Fibroblast of lung (primary cell): ENCODE data around the gene PSMD1. TPM values are rescaled to one million over a fixed set of nuclear protein-coding genes. Genes with fewer than 3 reads are reported as not detected.
"Not testable (repeated sequence)": the region's sequence is repeated elsewhere in the genome, so short reads cannot be mapped to it uniquely, and the experiment has no call there.

ENCODE experiments used
- DNase-seq, 2 donors: peaks; one replicate each; pipeline versions ENCODE4 v3.0.0 to v3.0.0-alpha.2; 2010; ENCODE audit warnings: low read depth in 2 of 2
- H2AFZ ChIP-seq: 2 replicates; pipeline ENCODE4 v1.5.1; 2012; ENCODE audit warnings: low read length, control low read depth, inconsistent platforms
- H3K27ac ChIP-seq: 2 replicates; pipeline ENCODE4 v1.5.1; 2011; ENCODE audit warnings: low read length, control low read depth; ENCODE audit not compliant: insufficient read depth
- H3K27me3 ChIP-seq: 2 replicates; pipeline ENCODE4 v1.5.1; 2011; ENCODE audit warnings: mild to moderate bottlenecking, low read length; ENCODE audit not compliant: control insufficient read depth, insufficient read depth
- H3K36me3 ChIP-seq: 2 replicates; pipeline ENCODE4 v1.5.1; 2011; ENCODE audit warnings: low read length; ENCODE audit not compliant: control insufficient read depth, insufficient read depth
- H3K4me1 ChIP-seq: 2 replicates; pipeline ENCODE4 v1.5.1; 2011; ENCODE audit warnings: low read length; ENCODE audit not compliant: control insufficient read depth, insufficient read depth; ENCODE audit errors: extremely low read depth
- H3K4me2 ChIP-seq: 2 replicates; pipeline ENCODE4 v1.5.1; 2011; ENCODE audit warnings: low read length, control low read depth; ENCODE audit not compliant: insufficient read depth; ENCODE audit errors: extremely low read depth
- H3K4me3 ChIP-seq, 4 experiments: fragments of 200-600 bp in 1 of 4; sonication (generic) in 1 of 4; replicated peaks in 1 of 4; 2 replicates each; pipeline ENCODE4 v1.5.1; 2011 to 2016; ENCODE audit warnings: low read length in 4 of 4, low read depth in 3 of 4, mild to moderate bottlenecking in 3 of 4, control low read depth in 2 of 4, inconsistent platforms in 1 of 4, mixed read lengths in 1 of 4; ENCODE audit not compliant: insufficient read depth in 1 of 4; ENCODE audit errors: control extremely low read depth in 1 of 4
- H3K79me2 ChIP-seq: 2 replicates; pipeline ENCODE4 v1.5.1; 2012; ENCODE audit warnings: mild to moderate bottlenecking, low read length, inconsistent platforms; ENCODE audit not compliant: control insufficient read depth, insufficient read depth
- H3K9ac ChIP-seq: 2 replicates; pipeline ENCODE4 v1.5.1; 2011; ENCODE audit warnings: mild to moderate bottlenecking, low read length, control low read depth; ENCODE audit not compliant: insufficient read depth
- H3K9me3 ChIP-seq: 2 replicates; pipeline ENCODE4 v1.5.1; 2012; ENCODE audit warnings: low read depth, low read length; ENCODE audit not compliant: control insufficient read depth, insufficient read depth
- H4K20me1 ChIP-seq: 2 replicates; pipeline ENCODE4 v1.5.1; 2011; ENCODE audit warnings: low read length; ENCODE audit not compliant: control insufficient read depth, insufficient read depth; ENCODE audit errors: extremely low read depth
- CTCF ChIP-seq, 2 donors: IDR thresholded peaks in 1 of 2; conservative IDR thresholded peaks in 1 of 2; 1 replicate in 1 of 2; 2 replicates in 1 of 2; pipeline ENCODE4 v1.5.1; 2011 to 2012; ENCODE audit warnings: low read length in 2 of 2, control low read depth in 1 of 2, inconsistent platforms in 1 of 2, low read depth in 1 of 2, mild to moderate bottlenecking in 1 of 2
- EZH2 ChIP-seq: IDR thresholded peaks from 2 replicates; pipeline ENCODE4 v1.5.1; 2012; ENCODE audit warnings: low read length, control low read depth, mild to moderate bottlenecking; ENCODE audit errors: missing control alignments
- polyA plus RNA-seq, 2 donors: library from polyadenylated mRNA; depleted of rRNA in 1 of 2; stranded (reverse) in 1 of 2; unstranded in 1 of 2; fragments of >200 nt; gene quantifications; 2 replicates each; pipeline ENCODE4 v1.2.1, GENCODE V29; 2011 to 2012; ENCODE audit warnings: missing spikeins in 1 of 2
- total RNA-seq: library from RNA; depleted of rRNA; stranded (reverse); fragments of >200 nt; gene quantifications from 2 replicates; pipeline ENCODE4 v1.2.1, GENCODE V29; 2014

PSMD1 gene
- total and polyA plus RNA-seq, 2 donors (not counting 1 experiment from before 2014, with no cell fraction given): 125 to 144 TPM

GRCh38 chr2:231139796-231140195 lies 83.1 kb downstream of the PSMD1 start:
- Histone ChIP-seq H3K36me3 (no peaks in the 10 kb centered on the region), H3K4me1 (peaks cover 7% of the 10 kb centered on the region), H3K9ac (no peak overlapping the region), H3K4me2 (no peak overlapping the region), H4K20me1 (no peaks in the 10 kb centered on the region), H2AFZ (no peak overlapping the region), H3K27ac (no peak overlapping the region), H3K79me2 (no peaks in the 10 kb centered on the region), H3K9me3 (no peaks in the 10 kb centered on the region), H3K27me3 (no peaks in the 10 kb centered on the region), H3K4me3 (no peak overlapping the region)
- no peak for TF ChIP-seq EZH2
- TF ChIP-seq CTCF (conservative IDR thresholded peaks at IDR 0.05 in 1 of 2, IDR thresholded peaks at IDR 0.05 in 1 of 2; ENCODE audit: low read depth in 1 of 2, low read length in 2 of 2): no peak
- DNase-seq: no peak

- H3K9me3 ChIP-seq, H3K4me3 ChIP-seq, H3K27me3 ChIP-seq, H2AFZ ChIP-seq, H3K36me3 ChIP-seq, H3K79me2 ChIP-seq, H4K20me1 ChIP-seq, H3K9ac ChIP-seq, H3K4me1 ChIP-seq, H3K4me2 ChIP-seq, H3K27ac ChIP-seq, DNase-seq: not testable (repeated sequence)
Observed at GRCh38 chr2:231140808-231141207, 84.1 kb downstream of the PSMD1 start.

GRCh38 chr2:231144896-231145295 lies 88.2 kb downstream of the PSMD1 start:
- Histone ChIP-seq H3K4me2 (no peak overlapping the region), H3K9ac (no peak overlapping the region), H3K4me3 (no peak overlapping the region), H3K9me3 (no peaks in the 10 kb centered on the region), H4K20me1 (no peaks in the 10 kb centered on the region), H3K36me3 (no peaks in the 10 kb centered on the region), H3K27me3 (no peaks in the 10 kb centered on the region), H3K79me2 (no peaks in the 10 kb centered on the region), H3K27ac (no peak overlapping the region), H2AFZ (no peak overlapping the region), H3K4me1 (peaks cover 8% of the 10 kb centered on the region)
- no peak for TF ChIP-seq EZH2
- TF ChIP-seq CTCF (conservative IDR thresholded peaks at IDR 0.05 in 1 of 2, IDR thresholded peaks at IDR 0.05 in 1 of 2; ENCODE audit: low read depth in 1 of 2, low read length in 2 of 2): no peak
- no peak for DNase-seq
